Endothelial cell of umbilical vein (primary cell): ENCODE measurements around the gene LDLRAD3. TPM values are rescaled to one million over a fixed set of nuclear protein-coding genes. Genes with fewer than 3 reads are reported as not detected.

Source experiments
- BruUV-seq: library from RNA; stranded (reverse); fragments of 400-500 nt; replicated peaks from 2 replicates; lab custom pipeline; 2021; lab: Mats Ljungman, UMichigan
- CTCF ChIA-PET: fragments of 300-600, 350-600 bp; sonication (Branson Sonifier 250); formaldehyde crosslinking; loops from one replicate; lab custom pipeline; 2021; ENCODE audit warnings: antibody characterized with exemption, inconsistent platforms; lab: Charles Lee
- POLR2A ChIA-PET: fragments of 300-600, 350-600 bp; sonication (Branson Sonifier 250); formaldehyde crosslinking; loops from one replicate; lab custom pipeline; 2021; ENCODE audit warnings: antibody characterized with exemption, inconsistent platforms; lab: Charles Lee
- DNase-seq: peaks from one replicate; pipeline ENCODE4 v3.0.0-alpha.2; 2011; ENCODE audit warnings: low read depth, low spot score
- FAIRE-seq: peaks from 2 replicates; lab custom pipeline; 2011; peaks lifted over from hg19 to GRCh38; lab: Jason Lieb, UNC
- H2AFZ ChIP-seq: 2 replicates; pipeline ENCODE4 v1.6.0; 2012; ENCODE audit warnings: low read depth, low read length, control low read depth, inconsistent platforms
- H3K27ac ChIP-seq: 2 replicates; pipeline ENCODE4 v1.5.1; 2011; ENCODE audit warnings: low read depth, mild to moderate bottlenecking, control low read depth, low read length, moderate library complexity; ENCODE audit not compliant: insufficient read depth
- H3K27me3 ChIP-seq, 2 experiments: 2 replicates each; pipeline versions ENCODE4 v1.6.0 to v1.6.1; 2011; ENCODE audit warnings: low read length in 2 of 2, mixed read lengths in 1 of 2; ENCODE audit not compliant: control insufficient read depth in 2 of 2, insufficient read depth in 2 of 2
- H3K36me3 ChIP-seq, 2 experiments: 2 replicates in 1 of 2; 3 replicates in 1 of 2; pipeline ENCODE4 v1.5.1; 2011; ENCODE audit warnings: low read length in 2 of 2, mild to moderate bottlenecking in 1 of 2, moderate library complexity in 1 of 2; ENCODE audit not compliant: control insufficient read depth in 2 of 2, insufficient read depth in 2 of 2; ENCODE audit errors: extremely low read depth in 1 of 2
- H3K4me1 ChIP-seq: 3 replicates; pipeline ENCODE4 v1.5.1; 2011; ENCODE audit warnings: mild to moderate bottlenecking, low read length; ENCODE audit not compliant: control insufficient read depth, insufficient read depth; ENCODE audit errors: extremely low read depth
- H3K4me2 ChIP-seq: 2 replicates; pipeline ENCODE4 v1.6.1; 2011; ENCODE audit warnings: low read length, control low read depth, mixed read lengths; ENCODE audit not compliant: insufficient read depth
- H3K4me3 ChIP-seq, 3 experiments: fragments of 200-600 bp in 1 of 3; sonication (generic), shearing (Covaris generic) in 1 of 3; replicated peaks in 1 of 3; 2 replicates each; pipeline ENCODE4 v1.5.1; 2011 to 2016; ENCODE audit warnings: control low read depth in 3 of 3, low read length in 3 of 3, mild to moderate bottlenecking in 2 of 3, inconsistent platforms in 1 of 3, low read depth in 1 of 3, moderate library complexity in 1 of 3; ENCODE audit not compliant: insufficient read depth in 1 of 3
- H3K79me2 ChIP-seq: 2 replicates; pipeline ENCODE4 v1.6.0; 2012; ENCODE audit warnings: low read length, inconsistent platforms; ENCODE audit not compliant: control insufficient read depth, insufficient read depth
- H3K9ac ChIP-seq: replicated peaks from 2 replicates; pipeline ENCODE3; 2011; ENCODE audit warnings: low read length, control low read depth; ENCODE audit not compliant: insufficient read depth; ENCODE audit errors: extremely low read depth
- H3K9me1 ChIP-seq: replicated peaks from 3 replicates; pipeline ENCODE4 v1.6.0; 2011; ENCODE audit warnings: mild to moderate bottlenecking, low read length; ENCODE audit not compliant: control insufficient read depth, insufficient read depth; ENCODE audit errors: extremely low read depth
- H3K9me3 ChIP-seq: replicated peaks from 2 replicates; pipeline ENCODE4 v1.5.1; 2012; ENCODE audit warnings: low read length, inconsistent platforms; ENCODE audit not compliant: control insufficient read depth, insufficient read depth
- H4K20me1 ChIP-seq: replicated peaks from 2 replicates; pipeline ENCODE3; 2011; ENCODE audit warnings: mild to moderate bottlenecking, low read length; ENCODE audit not compliant: control insufficient read depth, insufficient read depth; ENCODE audit errors: extremely low read depth
- EZH2 ChIP-seq: IDR thresholded peaks from 2 replicates; pipeline ENCODE4 v1.6.1; 2012; ENCODE audit warnings: borderline replicate concordance, low read depth, mild to moderate bottlenecking, moderate library complexity, low read length, inconsistent platforms; ENCODE audit not compliant: severe bottlenecking
- FOS ChIP-seq: IDR thresholded peaks from 2 replicates; pipeline ENCODE4 v1.6.1; 2011; ENCODE audit warnings: mild to moderate bottlenecking, low read length, moderate library complexity, borderline replicate concordance; ENCODE audit not compliant: insufficient read depth
- GATA2 ChIP-seq: IDR thresholded peaks from 2 replicates; pipeline ENCODE4 v1.7.0; 2011; ENCODE audit warnings: low read depth, mild to moderate bottlenecking, moderate library complexity, mixed read lengths, low read length; ENCODE audit not compliant: insufficient read length, insufficient read depth
- JUN ChIP-seq: IDR thresholded peaks from 2 replicates; pipeline ENCODE4 v1.6.1; 2011; ENCODE audit warnings: borderline replicate concordance, low read depth; ENCODE audit not compliant: insufficient read length, insufficient read depth
- MYC ChIP-seq: IDR thresholded peaks from one replicate; pipeline ENCODE4 v1.6.1; 2011; ENCODE audit warnings: mild to moderate bottlenecking, low read depth, low read length
- POLR2A ChIP-seq: IDR thresholded peaks from 2 replicates; pipeline ENCODE4 v1.6.1; 2012; ENCODE audit warnings: low read depth, mild to moderate bottlenecking, control low read depth, low read length
- POLR2AphosphoS5 ChIP-seq: IDR thresholded peaks from 2 replicates; pipeline ENCODE4 v1.6.1; 2012; ENCODE audit warnings: low read depth, mild to moderate bottlenecking, control low read depth, low read length, moderate library complexity; ENCODE audit not compliant: insufficient read depth
- dilution Hi-C: fragments of 300-500 bp; cut with MboI; formaldehyde crosslinking; loops from one replicate; pipeline ENCODE4 v1.15.0; 2019; ENCODE audit warnings: low sequenced_read_pairs; ENCODE audit not compliant: extremely low pct_ligation_motif_present
- intact Hi-C: fragments of 100-400 bp; cut with micrococcal nuclease; formaldehyde crosslinking; loops from one replicate; pipeline ENCODE4 v1.10.0; 2022
- polyA plus RNA-seq, 4 experiments: library from polyadenylated mRNA; depleted of rRNA in 3 of 4; stranded (reverse) in 3 of 4; unstranded in 1 of 4; fragments of >200 nt; gene quantifications; 2 replicates each; pipeline versions ENCODE4 v1.2.1 to v1.2.3, GENCODE V29; 2011 to 2012; ENCODE audit warnings: missing spikeins in 1 of 4
- total RNA-seq: library from RNA; stranded (reverse); gene quantifications from 2 replicates; pipeline ENCODE4 v1.2.3, GENCODE V29; 2021
- TF ChIP-seq, protein P1 (sequence below): IDR thresholded peaks from 2 replicates; pipeline ENCODE4 v1.6.1; 2011; ENCODE audit not compliant: insufficient read depth, insufficient read length
- TF ChIP-seq, protein P2 (sequence below), 2 donors: IDR thresholded peaks; 1 replicate in 1 of 2; 2 replicates in 1 of 2; pipeline ENCODE4 v1.5.1; 2011; ENCODE audit warnings: low read length in 2 of 2, mild to moderate bottlenecking in 2 of 2, moderate library complexity in 2 of 2, control low read depth in 1 of 2, inconsistent platforms in 1 of 2, low read depth in 1 of 2; ENCODE audit not compliant: insufficient read depth in 1 of 2; ENCODE audit errors: extremely low read depth in 1 of 2

The LDLRAD3 gene
- total and polyA plus RNA-seq, 2 donors (not counting 3 experiments of a cell fraction or from before 2014, with no cell fraction given): 17.9 to 25.1 TPM

DNA sequence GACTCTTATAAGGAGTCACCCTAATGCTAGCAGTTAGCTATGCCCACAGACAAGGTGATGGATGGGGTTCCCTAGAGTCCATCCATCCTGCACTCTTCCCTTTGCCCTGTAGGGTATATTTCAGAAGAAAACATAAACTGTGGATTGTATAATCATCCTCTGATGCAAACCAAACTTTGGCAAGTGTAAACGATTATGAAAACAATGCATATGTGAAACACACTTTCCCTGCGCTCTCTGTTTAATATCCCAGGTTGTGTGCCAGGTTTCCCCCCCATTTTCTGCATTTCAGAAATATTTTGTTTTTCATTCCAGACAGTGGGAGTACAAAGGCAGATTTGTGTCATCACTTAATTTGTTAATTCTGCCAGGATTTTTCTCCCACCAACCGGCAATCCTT is 110.0 kb downstream of the LDLRAD3 start:
- CTCF ChIA-PET: interaction anchor here (1.1 to 6.8 kb wide), 5 partner anchors 8 to 233 kb away, joined by 3 to 98 read pairs (median 4); no protein-coding TSS in a partner anchor
- dilution Hi-C loops: no loop called here

More for the DNA sequence above, 110.0 kb downstream of the LDLRAD3 start:
- no peaks in the 10 kb centered on the region for H3K27me3 ChIP-seq
- no peaks in the 10 kb centered on the region for H4K20me1 ChIP-seq
- H3K27ac ChIP-seq: no peak overlapping the region
- POLR2A ChIA-PET: no interaction called here
- no peak overlapping the region for H2AFZ ChIP-seq
- no peaks in the 10 kb centered on the region for H3K9me1 ChIP-seq
- no peak for TF ChIP-seq POLR2A
- TF ChIP-seq MYC: no peak
- TF ChIP-seq JUN: no peak
- no peak for TF ChIP-seq GATA2
- TF ChIP-seq FOS: no peak
- TF ChIP-seq EZH2: no peak
- TF ChIP-seq, protein P1, sequence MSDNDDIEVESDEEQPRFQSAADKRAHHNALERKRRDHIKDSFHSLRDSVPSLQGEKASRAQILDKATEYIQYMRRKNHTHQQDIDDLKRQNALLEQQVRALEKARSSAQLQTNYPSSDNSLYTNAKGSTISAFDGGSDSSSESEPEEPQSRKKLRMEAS: no peak
- TF ChIP-seq POLR2AphosphoS5: no peak
- TF ChIP-seq, protein P2, sequence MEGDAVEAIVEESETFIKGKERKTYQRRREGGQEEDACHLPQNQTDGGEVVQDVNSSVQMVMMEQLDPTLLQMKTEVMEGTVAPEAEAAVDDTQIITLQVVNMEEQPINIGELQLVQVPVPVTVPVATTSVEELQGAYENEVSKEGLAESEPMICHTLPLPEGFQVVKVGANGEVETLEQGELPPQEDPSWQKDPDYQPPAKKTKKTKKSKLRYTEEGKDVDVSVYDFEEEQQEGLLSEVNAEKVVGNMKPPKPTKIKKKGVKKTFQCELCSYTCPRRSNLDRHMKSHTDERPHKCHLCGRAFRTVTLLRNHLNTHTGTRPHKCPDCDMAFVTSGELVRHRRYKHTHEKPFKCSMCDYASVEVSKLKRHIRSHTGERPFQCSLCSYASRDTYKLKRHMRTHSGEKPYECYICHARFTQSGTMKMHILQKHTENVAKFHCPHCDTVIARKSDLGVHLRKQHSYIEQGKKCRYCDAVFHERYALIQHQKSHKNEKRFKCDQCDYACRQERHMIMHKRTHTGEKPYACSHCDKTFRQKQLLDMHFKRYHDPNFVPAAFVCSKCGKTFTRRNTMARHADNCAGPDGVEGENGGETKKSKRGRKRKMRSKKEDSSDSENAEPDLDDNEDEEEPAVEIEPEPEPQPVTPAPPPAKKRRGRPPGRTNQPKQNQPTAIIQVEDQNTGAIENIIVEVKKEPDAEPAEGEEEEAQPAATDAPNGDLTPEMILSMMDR (IDR thresholded peaks at IDR 0.05; ENCODE audit: extremely low read depth in 1 of 2, insufficient read depth in 1 of 2, low read depth in 1 of 2, low read length in 2 of 2): no peak
- no peaks in the 10 kb centered on the region for H3K36me3 ChIP-seq
- peaks cover 18% of the 10 kb centered on the region for H3K4me1 ChIP-seq
- no peak overlapping the region for H3K4me3 ChIP-seq
- FAIRE-seq (no peak), DNase-seq (no peak)
- H3K9ac ChIP-seq: no peak overlapping the region
- H3K4me2 ChIP-seq: no peak overlapping the region
- BruUV-seq: no TSS peak
- no peaks in the 10 kb centered on the region for H3K9me3 ChIP-seq
- intact Hi-C loops: no loop called here
- H3K79me2 ChIP-seq: no peaks in the 10 kb centered on the region
